Spleen (tissue), 7 donors: ENCODE measurements around the gene IDS.
"Not testable (repeated sequence)": the region's sequence is repeated elsewhere in the genome, so short reads cannot be mapped to it uniquely, and the experiment has no call there.

Experiments used
- POLR2A ChIP-seq, 3 donors: fragments of 450-650 bp; IDR thresholded peaks; one replicate each; pipeline ENCODE4 v1.5.1; 2017; ENCODE audit warnings: antibody characterized with exemption in 3 of 3, mild to moderate bottlenecking in 1 of 3
- POLR2AphosphoS5 ChIP-seq, 3 donors: sonication (generic); formaldehyde crosslinking; IDR thresholded peaks; one replicate each; pipeline ENCODE4 v1.5.1; 2017; ENCODE audit warnings: antibody characterized with exemption in 3 of 3
- TF ChIP-seq, protein P1 (sequence below), 11 experiments: fragments of 200-600 bp in 7 of 11; fragments of 450-650 bp in 4 of 11; sonication (generic) in 4 of 11; IDR thresholded peaks in 8 of 11; conservative IDR thresholded peaks in 3 of 11; 1 replicate in 7 of 11; 2 replicates in 4 of 11; pipeline versions ENCODE4 v1.4.0 to v1.8.0; 2016 to 2021; ENCODE audit warnings: antibody characterized with exemption in 11 of 11, inconsistent platforms in 4 of 11, mild to moderate bottlenecking in 1 of 11
- donor health status: DM: no; HTN: no; CAD: no; lungs with moderate emphysema.
- donor health status: DM: no; HTN: no; CAD: no.
- donor health status: DM: no; HTN: no; CAD: no.

DNA sequence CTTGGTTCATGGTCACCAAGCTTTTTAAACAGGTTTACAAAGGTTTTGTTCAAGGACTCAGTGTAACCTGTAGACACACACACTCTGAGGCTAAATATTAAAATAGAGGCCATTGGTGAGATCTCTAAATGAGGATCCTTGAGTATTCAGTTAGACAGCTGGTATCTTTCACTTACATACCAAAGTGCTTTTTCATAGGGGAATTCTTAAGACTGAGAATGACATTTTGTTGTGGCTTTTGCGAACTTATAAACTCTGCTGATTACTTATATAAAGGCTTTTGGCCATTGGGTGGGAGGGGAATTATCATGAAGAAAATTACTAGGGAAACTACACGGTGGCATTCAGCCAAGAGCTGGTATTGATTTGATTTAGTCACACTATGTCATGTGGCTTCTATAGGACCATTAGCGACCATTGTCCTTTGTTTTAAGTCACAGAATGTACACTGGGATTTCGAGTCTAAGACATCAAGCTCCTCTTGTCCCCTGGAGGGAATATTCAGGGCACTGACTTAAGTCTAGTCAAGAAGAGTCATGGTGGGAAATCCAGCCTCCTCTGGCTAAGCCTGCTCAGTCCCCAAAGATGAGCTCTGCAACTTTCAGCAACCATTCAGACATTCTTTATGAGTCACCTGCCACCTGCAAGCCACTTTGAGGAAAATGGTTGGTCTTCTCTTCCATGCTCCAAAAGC is 46.3 kb upstream of the IDS start:
- TF ChIP-seq, protein P1, sequence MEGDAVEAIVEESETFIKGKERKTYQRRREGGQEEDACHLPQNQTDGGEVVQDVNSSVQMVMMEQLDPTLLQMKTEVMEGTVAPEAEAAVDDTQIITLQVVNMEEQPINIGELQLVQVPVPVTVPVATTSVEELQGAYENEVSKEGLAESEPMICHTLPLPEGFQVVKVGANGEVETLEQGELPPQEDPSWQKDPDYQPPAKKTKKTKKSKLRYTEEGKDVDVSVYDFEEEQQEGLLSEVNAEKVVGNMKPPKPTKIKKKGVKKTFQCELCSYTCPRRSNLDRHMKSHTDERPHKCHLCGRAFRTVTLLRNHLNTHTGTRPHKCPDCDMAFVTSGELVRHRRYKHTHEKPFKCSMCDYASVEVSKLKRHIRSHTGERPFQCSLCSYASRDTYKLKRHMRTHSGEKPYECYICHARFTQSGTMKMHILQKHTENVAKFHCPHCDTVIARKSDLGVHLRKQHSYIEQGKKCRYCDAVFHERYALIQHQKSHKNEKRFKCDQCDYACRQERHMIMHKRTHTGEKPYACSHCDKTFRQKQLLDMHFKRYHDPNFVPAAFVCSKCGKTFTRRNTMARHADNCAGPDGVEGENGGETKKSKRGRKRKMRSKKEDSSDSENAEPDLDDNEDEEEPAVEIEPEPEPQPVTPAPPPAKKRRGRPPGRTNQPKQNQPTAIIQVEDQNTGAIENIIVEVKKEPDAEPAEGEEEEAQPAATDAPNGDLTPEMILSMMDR (IDR thresholded peaks at IDR 0.05 in 8 of 11, conservative IDR thresholded peaks at IDR 0.05 in 3 of 11), result not testable (repeated sequence)
- not testable (repeated sequence) for TF ChIP-seq POLR2A, POLR2AphosphoS5 (IDR thresholded peaks at IDR 0.05)
